H9 (cell line): Measurements from ENCODE around the gene G2E3. TPM values are rescaled to one million over a fixed set of nuclear protein-coding genes. Genes with fewer than 3 reads are reported as not detected.

Source experiments
- DNase-seq: peaks from one replicate; pipeline ENCODE4 v3.0.0-alpha.2; 2017
- H2AFZ ChIP-seq: one replicate; pipeline ENCODE4 v1.6.1; 2013; ENCODE audit warnings: mild to moderate bottlenecking, low read length, control low read depth, moderate library complexity
- H2AK5ac ChIP-seq: 2 replicates; pipeline ENCODE4 v1.6.1; 2013; ENCODE audit warnings: low read length, control low read depth, mixed read lengths; ENCODE audit not compliant: insufficient read length
- H2BK120ac ChIP-seq: one replicate; pipeline ENCODE4 v1.6.1; 2013; ENCODE audit warnings: low read depth, mild to moderate bottlenecking, low read length, control low read depth, inconsistent platforms; ENCODE audit not compliant: poor library complexity, severe bottlenecking
- H2BK12ac ChIP-seq: 2 replicates; pipeline ENCODE4 v1.6.1; 2013; ENCODE audit warnings: low read length, control low read depth, mixed read lengths, low read depth; ENCODE audit not compliant: insufficient read length
- H2BK15ac ChIP-seq: 2 replicates; pipeline ENCODE4 v1.6.1; 2013; ENCODE audit warnings: low read depth, low read length, control low read depth
- H2BK20ac ChIP-seq: one replicate; pipeline ENCODE4 v1.6.1; 2013; ENCODE audit warnings: low read depth, mild to moderate bottlenecking, low read length, control low read depth, inconsistent platforms; ENCODE audit not compliant: poor library complexity, severe bottlenecking
- H2BK5ac ChIP-seq: 2 replicates; pipeline ENCODE4 v1.6.1; 2013; ENCODE audit warnings: low read length, control low read depth, mixed read lengths; ENCODE audit not compliant: insufficient read length
- H3K14ac ChIP-seq: 2 replicates; pipeline ENCODE4 v1.6.1; 2013; ENCODE audit warnings: low read length, control low read depth; ENCODE audit not compliant: insufficient read depth
- H3K18ac ChIP-seq: 2 replicates; pipeline ENCODE4 v1.6.1; 2013; ENCODE audit warnings: low read depth, mild to moderate bottlenecking, mixed read lengths, low read length, control low read depth; ENCODE audit not compliant: insufficient read length
- H3K23ac ChIP-seq: 2 replicates; pipeline ENCODE4 v1.6.1; 2013; ENCODE audit warnings: low read length, control low read depth, mixed read lengths, low read depth; ENCODE audit not compliant: insufficient read length
- H3K23me2 ChIP-seq: 2 replicates; pipeline ENCODE4 v1.6.1; 2013; ENCODE audit warnings: low read depth, mild to moderate bottlenecking, mixed read lengths, low read length, control low read depth; ENCODE audit not compliant: insufficient read length, poor library complexity, severe bottlenecking
- H3K27ac ChIP-seq: 2 replicates; pipeline ENCODE4 v1.5.1; 2013; ENCODE audit warnings: low read length, control low read depth, mixed read lengths, low read depth; ENCODE audit not compliant: insufficient read length
- H3K27me3 ChIP-seq: 2 replicates; pipeline ENCODE4 v1.6.1; 2013; ENCODE audit warnings: low read length, control low read depth, inconsistent platforms; ENCODE audit not compliant: insufficient read depth
- H3K4ac ChIP-seq: 2 replicates; pipeline ENCODE4 v1.6.1; 2013; ENCODE audit warnings: low read depth, mild to moderate bottlenecking, control low read depth, inconsistent platforms, low read length, moderate library complexity
- H3K4me1 ChIP-seq: 2 replicates; pipeline ENCODE4 v1.6.1; 2013; ENCODE audit warnings: low read length, control low read depth, inconsistent platforms; ENCODE audit not compliant: insufficient read depth
- H3K4me2 ChIP-seq: 2 replicates; pipeline ENCODE4 v1.6.1; 2013; ENCODE audit warnings: low read length, control low read depth, mixed read lengths; ENCODE audit not compliant: insufficient read length, insufficient read depth
- H3K56ac ChIP-seq: 2 replicates; pipeline ENCODE4 v1.6.1; 2013; ENCODE audit warnings: low read depth, mild to moderate bottlenecking, mixed read lengths, low read length, control low read depth; ENCODE audit not compliant: insufficient read length
- H3K79me1 ChIP-seq: 2 replicates; pipeline ENCODE4 v1.6.1; 2013; ENCODE audit warnings: low read depth, mild to moderate bottlenecking, moderate library complexity, low read length, control low read depth, inconsistent platforms; ENCODE audit not compliant: insufficient read depth, poor library complexity, severe bottlenecking
- H3K79me2 ChIP-seq: 2 replicates; pipeline ENCODE4 v1.6.1; 2013; ENCODE audit warnings: low read length, control low read depth, inconsistent platforms; ENCODE audit not compliant: insufficient read depth
- H3K9ac ChIP-seq: 2 replicates; pipeline ENCODE4 v1.6.1; 2013; ENCODE audit warnings: low read length, control low read depth, mixed read lengths; ENCODE audit not compliant: insufficient read length; ENCODE audit errors: extremely low read depth
- H3K9me3 ChIP-seq: one replicate; pipeline ENCODE4 v1.6.1; 2013; ENCODE audit warnings: low read depth, low read length, inconsistent platforms; ENCODE audit not compliant: control insufficient read depth
- H3T11ph ChIP-seq: one replicate; pipeline ENCODE4 v1.6.1; 2013; ENCODE audit warnings: mild to moderate bottlenecking, low read length, control low read depth, inconsistent platforms
- H4K20me1 ChIP-seq: one replicate; pipeline ENCODE4 v1.6.1; 2013; ENCODE audit not compliant: control insufficient read depth, insufficient read length, insufficient read depth
- H4K5ac ChIP-seq: 2 replicates; pipeline ENCODE4 v1.6.1; 2013; ENCODE audit warnings: low read depth, mild to moderate bottlenecking, mixed read lengths, low read length, control low read depth; ENCODE audit not compliant: insufficient read length
- H4K8ac ChIP-seq: replicated peaks from 2 replicates; pipeline ENCODE4 v1.6.1; 2013; ENCODE audit warnings: low read length, control low read depth, mixed read lengths, low read depth; ENCODE audit not compliant: insufficient read length
- H4K91ac ChIP-seq: 2 replicates; pipeline ENCODE4 v1.6.1; 2013; ENCODE audit warnings: low read depth, mild to moderate bottlenecking, moderate library complexity, mixed read lengths, low read length, control low read depth; ENCODE audit not compliant: insufficient read length
- H3K27ac Mint-ChIP-seq, 3 experiments: 2 replicates in 2 of 3; 3 replicates in 1 of 3; pipeline ENCODE4 v1.8.0; 2020 to 2021; ENCODE audit warnings: mixed read lengths in 3 of 3, mild to moderate bottlenecking in 1 of 3, moderate library complexity in 1 of 3
- H3K27me3 Mint-ChIP-seq: 2 replicates; pipeline ENCODE4 v1.8.0; 2021; ENCODE audit warnings: low read depth, mild to moderate bottlenecking, moderate library complexity, mixed read lengths
- H3K36me3 Mint-ChIP-seq, 3 experiments: 2 replicates in 2 of 3; 3 replicates in 1 of 3; pipeline ENCODE4 v1.8.0; 2020 to 2021; ENCODE audit warnings: low read depth in 3 of 3, mixed read lengths in 3 of 3; ENCODE audit not compliant: insufficient read depth in 1 of 3
- H3K4me1 Mint-ChIP-seq, 2 experiments: 2 replicates each; pipeline ENCODE4 v1.8.0; 2020; ENCODE audit warnings: mixed read lengths in 2 of 2
- H3K4me3 Mint-ChIP-seq, 2 experiments: 2 replicates in 1 of 2; 3 replicates in 1 of 2; pipeline ENCODE4 v1.8.0; 2020 to 2021; ENCODE audit warnings: mild to moderate bottlenecking in 2 of 2, mixed read lengths in 2 of 2, moderate library complexity in 1 of 2
- H3K9me3 Mint-ChIP-seq, 2 experiments: 2 replicates in 1 of 2; 3 replicates in 1 of 2; pipeline ENCODE4 v1.8.0; 2020; ENCODE audit warnings: mild to moderate bottlenecking in 2 of 2, mixed read lengths in 2 of 2, moderate library complexity in 1 of 2
- CTCF ChIP-seq: fragments of 200-600 bp; sonication (generic); conservative IDR thresholded peaks from 3 replicates; pipeline ENCODE4 v1.8.0; 2021; ENCODE audit warnings: antibody characterized with exemption, mild to moderate bottlenecking
- WGBS: extraction: QIAGEN DNeasy Blood & Tissue Kit; methylation state at CpG from one replicate; pipeline ENCODE4 v1.1.7; 2013; ENCODE audit warnings: missing lambda C conversion rate, low lambda C conversion rate, mixed read lengths; ENCODE audit not compliant: insufficient read length; ENCODE audit errors: extremely low coverage; 5-methylcytosine and 5-hydroxymethylcytosine counted together
- total RNA-seq: library from RNA; stranded (reverse); gene quantifications from 2 replicates; pipeline ENCODE4 v1.2.1, GENCODE V29; 2021

Gene G2E3
- total RNA-seq, 1 experiment from 2014 or later: 49.2 TPM

- no peak overlapping the region for H3K23ac ChIP-seq
- peaks cover 19 to 20% of the 10 kb centered on the region in 2 experiments for H3K4me1 Mint-ChIP-seq
Observed at GRCh38 chr14:30621354-30621939, 62.5 kb downstream of the G2E3 start.

More at GRCh38 chr14:30621354-30621939, 62.5 kb downstream of the G2E3 start:
- no peak overlapping the region for H2AFZ ChIP-seq
- H3K27me3 ChIP-seq: no peaks in the 10 kb centered on the region
- H3K4me1 ChIP-seq: 0 out of 2 replicates have a peak, but pooled peaks cover 3% of the 10 kb centered on the region
- no peak overlapping the region for H3T11ph ChIP-seq
- H4K91ac ChIP-seq: no peak overlapping the region
- no peak overlapping the region for H4K8ac ChIP-seq
- H3K79me2 ChIP-seq: peaks cover 17% of the 10 kb centered on the region; the same call in 1 of the 2 replicates
- H3K18ac ChIP-seq: no peak overlapping the region
- H3K23me2 ChIP-seq: no peaks in the 10 kb centered on the region
- DNase-seq: peak; percentile 38
- no peak overlapping the region for H2BK20ac ChIP-seq
- no CpG with 5 or more reads among the region's 17 CpGs for WGBS
- H2BK120ac ChIP-seq: no peak overlapping the region
- no peak overlapping the region for H2BK5ac ChIP-seq
- peak overlapping the region; percentile 21; the same call in 1 of the 2 replicates for H3K14ac ChIP-seq
- no peak overlapping the region for H2BK15ac ChIP-seq
- H3K4ac ChIP-seq: no peak overlapping the region
- no peaks in the 10 kb centered on the region for H4K20me1 ChIP-seq
- no peaks in the 10 kb centered on the region for H3K9me3 ChIP-seq
- H3K9me3 Mint-ChIP-seq: no peaks in the 10 kb centered on the region
- TF ChIP-seq CTCF: no peak
- H3K9ac ChIP-seq: peak overlapping the region; percentile 63
- H2AK5ac ChIP-seq: no peak overlapping the region
- H3K79me1 ChIP-seq: no peaks in the 10 kb centered on the region
- no peak overlapping the region for H3K56ac ChIP-seq
- H3K4me3 Mint-ChIP-seq: peak overlapping the region; percentile 94 to 96
- H3K36me3 Mint-ChIP-seq: peaks cover 4 to 14% (median 9%) of the 10 kb centered on the region in 3 experiments; a peak in 5 of 7 replicates
- H3K27me3 Mint-ChIP-seq: no peaks in the 10 kb centered on the region
- peak overlapping the region; percentile 77 for H3K27ac ChIP-seq
- peak overlapping the region; percentile 71 for H3K4me2 ChIP-seq
- H2BK12ac ChIP-seq: no peak overlapping the region
- H4K5ac ChIP-seq: no peak overlapping the region
- peak overlapping the region; percentile 98 to 99 (median 99); a peak in 6 of 7 replicates for H3K27ac Mint-ChIP-seq
